Stimulated activated CD4-positive, alpha-beta T cell treated with anti-CD3 and anti-CD28 coated beads, Interleukin-4, amount 100 ng/mL, for 48 hours (primary cell): ENCODE measurements around the gene UPF1.
A peak's percentile ranks its signal among the peaks of the same experiment; 100 is the strongest.

Experiments used
- DNase-seq, 2 donors: peaks; one replicate each; pipeline ENCODE4 v3.0.0-alpha.2; 2020; ENCODE audit warnings: low read depth in 2 of 2

Gene UPF1

GRCh38 chr19:18871543-18871942 is 39.8 kb downstream of the UPF1 start:
- no peak for DNase-seq

- DNase-seq: no peak
Measured at GRCh38 chr19:18875726-18876125, 44.0 kb downstream of the UPF1 start.

- no peak for DNase-seq
Measured at GRCh38 chr19:18876865-18877264, 45.1 kb downstream of the UPF1 start.

- no peak for DNase-seq
Measured at GRCh38 chr19:18878058-18878797, 46.5 kb downstream of the UPF1 start.

GRCh38 chr19:18878858-18879578 is 47.3 kb downstream of the UPF1 start:
- DNase-seq: no peak

GRCh38 chr19:18879579-18880373 is 48.0 kb downstream of the UPF1 start:
- DNase-seq: peak in 1 of 2 donors; percentile 28

- no peak for DNase-seq
Measured at GRCh38 chr19:18881491-18881890, 49.7 kb downstream of the UPF1 start.

- no peak for DNase-seq
Measured at GRCh38 chr19:18883526-18884304, 52.0 kb downstream of the UPF1 start.

GRCh38 chr19:18886972-18887371 is 55.2 kb downstream of the UPF1 start:
- DNase-seq: no peak

- no peak for DNase-seq
Measured at GRCh38 chr19:18889949-18890745, 58.4 kb downstream of the UPF1 start.

- no peak for DNase-seq
Measured at GRCh38 chr19:18893587-18894253, 62.0 kb downstream of the UPF1 start.

GRCh38 chr19:18894254-18895037 is 62.7 kb downstream of the UPF1 start:
- DNase-seq: no peak

- no peak for DNase-seq
Measured at GRCh38 chr19:18895038-18895823, 63.5 kb downstream of the UPF1 start.

- no peak for DNase-seq
Measured at GRCh38 chr19:18895824-18896341, 64.1 kb downstream of the UPF1 start, which contains the start of gene CERS1. TSS of gene CERS1 (minus strand) at chr19:18896158. CDS start at chr19:18896072, 86 bp downstream.

GRCh38 chr19:18896421-18896841 is 64.7 kb downstream of the UPF1 start:
- no peak for DNase-seq

- DNase-seq: no peak
Measured at GRCh38 chr19:18897094-18898029, 65.6 kb downstream of the UPF1 start.

GRCh38 chr19:18898081-18898606 is 66.4 kb downstream of the UPF1 start:
- DNase-seq: no peak
